Lower lobe of right lung (tissue), 2 donors: ENCODE results near the gene CELSR2. TPM values are rescaled to one million over a fixed set of nuclear protein-coding genes. Genes with fewer than 3 reads are reported as not detected.

Source experiments
- ATAC-seq, 2 donors: fragments of 200-7000 bp; cut with Tn5 transposase; one replicate each; pipeline ENCODE4 v1.9.1; 2020 to 2022; ENCODE audit warnings: mild to moderate bottlenecking in 2 of 2, moderate library complexity in 2 of 2
- DNase-seq: peaks from one replicate; pipeline ENCODE4 v3.0.0-alpha.2; 2020
- H3K27ac ChIP-seq: fragments of 200-600 bp; one replicate; pipeline ENCODE4 v1.8.0; 2022
- H3K27me3 ChIP-seq: fragments of 200-600 bp; one replicate; pipeline ENCODE4 v1.8.0; 2022; ENCODE audit warnings: low read depth
- H3K36me3 ChIP-seq: fragments of 200-600 bp; one replicate; pipeline ENCODE4 v1.8.0; 2022; ENCODE audit warnings: mild to moderate bottlenecking
- H3K4me1 ChIP-seq: fragments of 200-600 bp; one replicate; pipeline ENCODE4 v1.8.0; 2022
- H3K4me3 ChIP-seq: fragments of 200-600 bp; one replicate; pipeline ENCODE4 v1.8.0; 2022; ENCODE audit warnings: mild to moderate bottlenecking
- H3K9me3 ChIP-seq: fragments of 200-600 bp; one replicate; pipeline ENCODE4 v1.8.0; 2022
- intact Hi-C: fragments of 100-400 bp; cut with DNase I; formaldehyde crosslinking; loops from one replicate; pipeline ENCODE4 v1.11.0; 2022
- total RNA-seq: library from RNA; stranded (reverse); fragmentation: NEBNext Ultra II Directional; extraction: Animal tissue kit (Norgen Biotek cat#: 25700); gene quantifications from one replicate; pipeline ENCODE4 v1.2.1, GENCODE V29; 2021
- TF ChIP-seq, protein P1 (sequence below): fragments of 200-600 bp; IDR thresholded peaks from one replicate; pipeline ENCODE4 v1.8.0; 2022; ENCODE audit warnings: antibody characterized with exemption, mild to moderate bottlenecking
- donor health status: DM: no; HTN: yes; CAD: no; lungs with severe emphysema.

CELSR2 gene
- total RNA-seq, 1 donor from 2014 or later, result 7.2 TPM

DNA sequence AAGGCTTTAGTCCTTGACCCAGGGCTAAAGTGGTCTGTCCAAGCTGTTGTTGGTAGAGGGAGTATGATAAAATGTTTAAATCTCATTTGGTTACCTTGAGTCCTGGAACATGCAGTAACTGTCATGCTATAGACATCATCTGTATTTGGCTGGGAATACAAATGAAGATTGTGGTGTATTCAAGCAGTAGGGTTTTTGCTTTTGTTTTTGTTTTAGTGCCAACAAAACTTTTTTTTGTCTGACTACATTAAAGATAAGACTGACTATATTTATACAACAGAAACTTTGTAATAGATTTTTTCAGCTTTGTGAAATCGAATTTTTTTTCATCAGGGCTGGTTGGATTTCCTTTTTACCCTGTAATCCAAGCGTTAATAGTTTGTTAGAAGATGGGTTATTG lies 43.0 kb upstream of the CELSR2 start:
- H3K27me3 ChIP-seq, result no peaks in the 10 kb centered on the region
- intact Hi-C loops, result no loop called here
- DNase-seq (no peak), ATAC-seq (no peak)
- H3K4me3 ChIP-seq, result no peak overlapping the region
- no peak overlapping the region for H3K27ac ChIP-seq
- TF ChIP-seq, protein P1, sequence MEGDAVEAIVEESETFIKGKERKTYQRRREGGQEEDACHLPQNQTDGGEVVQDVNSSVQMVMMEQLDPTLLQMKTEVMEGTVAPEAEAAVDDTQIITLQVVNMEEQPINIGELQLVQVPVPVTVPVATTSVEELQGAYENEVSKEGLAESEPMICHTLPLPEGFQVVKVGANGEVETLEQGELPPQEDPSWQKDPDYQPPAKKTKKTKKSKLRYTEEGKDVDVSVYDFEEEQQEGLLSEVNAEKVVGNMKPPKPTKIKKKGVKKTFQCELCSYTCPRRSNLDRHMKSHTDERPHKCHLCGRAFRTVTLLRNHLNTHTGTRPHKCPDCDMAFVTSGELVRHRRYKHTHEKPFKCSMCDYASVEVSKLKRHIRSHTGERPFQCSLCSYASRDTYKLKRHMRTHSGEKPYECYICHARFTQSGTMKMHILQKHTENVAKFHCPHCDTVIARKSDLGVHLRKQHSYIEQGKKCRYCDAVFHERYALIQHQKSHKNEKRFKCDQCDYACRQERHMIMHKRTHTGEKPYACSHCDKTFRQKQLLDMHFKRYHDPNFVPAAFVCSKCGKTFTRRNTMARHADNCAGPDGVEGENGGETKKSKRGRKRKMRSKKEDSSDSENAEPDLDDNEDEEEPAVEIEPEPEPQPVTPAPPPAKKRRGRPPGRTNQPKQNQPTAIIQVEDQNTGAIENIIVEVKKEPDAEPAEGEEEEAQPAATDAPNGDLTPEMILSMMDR, result no peak
- H3K36me3 ChIP-seq, result no peaks in the 10 kb centered on the region
- no peaks in the 10 kb centered on the region for H3K9me3 ChIP-seq
- H3K4me1 ChIP-seq, result no peaks in the 10 kb centered on the region

DNA sequence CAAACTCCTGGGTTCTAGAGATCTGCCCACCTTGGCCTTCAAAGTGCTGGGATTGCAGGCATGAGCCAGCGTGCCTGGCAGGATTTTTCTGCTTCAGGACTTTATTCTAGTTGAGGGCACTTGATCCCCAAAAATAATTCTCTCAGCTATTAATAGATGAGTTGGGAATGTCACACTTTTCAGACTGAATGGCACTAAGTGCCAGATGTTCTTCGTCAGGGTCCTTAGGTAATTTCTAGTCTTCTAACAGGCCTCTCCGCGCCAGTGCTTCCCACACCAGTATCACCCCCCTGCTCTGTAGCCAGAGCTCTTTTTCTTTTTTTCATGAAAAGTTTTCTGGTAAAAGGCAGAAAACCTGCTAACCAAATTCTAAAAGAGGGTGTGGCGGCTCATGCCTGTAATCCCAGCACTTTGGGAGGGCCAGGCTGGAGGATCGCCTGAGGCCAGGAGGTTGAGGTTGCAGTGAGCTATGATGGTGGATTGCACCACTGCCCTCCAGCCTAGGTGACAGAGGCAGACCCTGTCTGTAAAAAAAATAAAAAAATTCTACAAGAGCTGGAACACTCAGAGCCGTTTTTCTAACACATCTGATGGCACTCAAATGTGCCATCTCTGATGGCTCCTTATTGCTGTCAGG lies 41.8 kb upstream of the CELSR2 start:
- Histone ChIP-seq H3K9me3 (no peaks in the 10 kb centered on the region), H3K27ac (no peak overlapping the region), H3K4me1 (no peaks in the 10 kb centered on the region), H3K4me3 (no peak overlapping the region), H3K36me3 (no peaks in the 10 kb centered on the region), H3K27me3 (no peaks in the 10 kb centered on the region)
- DNase-seq, result no peak
- ATAC-seq, result no peak
- TF ChIP-seq, protein P1, result no peak
- intact Hi-C loops, result no loop called here

DNA sequence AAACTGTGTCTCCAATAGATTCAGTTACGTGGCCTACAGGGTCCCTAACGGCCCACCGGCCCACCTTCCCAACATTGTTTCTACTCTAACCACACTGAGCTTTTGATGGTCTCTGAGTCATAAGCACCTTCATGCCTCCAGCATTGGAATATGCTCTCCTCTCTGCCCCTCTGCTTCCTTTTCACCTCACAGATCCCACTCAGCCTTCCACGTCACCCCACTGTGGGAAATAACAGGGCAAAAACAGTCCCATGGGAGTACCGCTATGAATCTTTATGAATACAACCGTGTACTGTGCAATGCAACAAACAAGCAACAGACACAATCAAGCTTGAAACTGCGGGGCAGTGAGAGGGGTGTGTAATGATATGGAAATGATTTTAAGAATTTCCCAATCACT lies 40.9 kb upstream of the CELSR2 start:
- intact Hi-C loops, result no loop called here
- DNase-seq (no peak), ATAC-seq (no peak)
- H3K9me3 ChIP-seq, result no peaks in the 10 kb centered on the region
- no peaks in the 10 kb centered on the region for H3K4me1 ChIP-seq
- no peaks in the 10 kb centered on the region for H3K36me3 ChIP-seq
- TF ChIP-seq, protein P1, result no peak
- H3K27me3 ChIP-seq, result no peaks in the 10 kb centered on the region
- H3K4me3 ChIP-seq, result no peak overlapping the region
- H3K27ac ChIP-seq, result no peak overlapping the region

GRCh38 chr1:109208836-109209463 lies 40.4 kb upstream of the CELSR2 start:
- no peaks in the 10 kb centered on the region for H3K27me3 ChIP-seq
- H3K4me1 ChIP-seq, result no peaks in the 10 kb centered on the region
- no peaks in the 10 kb centered on the region for H3K36me3 ChIP-seq
- ATAC-seq, result no peak
- intact Hi-C loops, result no loop called here
- no peak for DNase-seq
- no peaks in the 10 kb centered on the region for H3K9me3 ChIP-seq
- TF ChIP-seq, protein P1, result no peak
- no peak overlapping the region for H3K27ac ChIP-seq
- H3K4me3 ChIP-seq, result no peak overlapping the region

DNA sequence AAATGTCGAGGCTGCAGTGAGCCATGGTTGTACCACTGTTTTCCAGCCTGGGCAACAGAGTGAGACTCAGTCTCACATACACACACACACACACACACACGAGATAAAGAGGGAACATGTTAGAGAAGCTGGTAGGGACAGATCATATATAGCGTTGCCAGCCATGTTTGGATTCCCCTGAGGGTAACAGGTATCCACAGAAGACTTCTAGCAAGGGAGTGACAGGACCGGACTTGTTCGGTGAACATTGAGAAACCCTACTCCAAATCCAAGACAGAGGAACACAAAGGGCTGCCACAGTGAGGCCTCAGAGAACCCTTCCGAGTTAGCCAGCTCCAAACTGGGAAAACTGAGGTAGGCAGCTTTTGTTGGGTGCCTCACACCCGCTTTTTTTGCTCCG lies 39.3 kb upstream of the CELSR2 start:
- intact Hi-C loops, result no loop called here
- ATAC-seq (no peak), DNase-seq (no peak)
- Histone ChIP-seq H3K9me3 (no peaks in the 10 kb centered on the region), H3K4me1 (peaks cover 3% of the 10 kb centered on the region), H3K27me3 (no peaks in the 10 kb centered on the region), H3K36me3 (no peaks in the 10 kb centered on the region), H3K27ac (no peak overlapping the region), H3K4me3 (no peak overlapping the region)
- TF ChIP-seq, protein P1, result no peak
